HCT116 (cell line): ENCODE data around the gene RPS10. TPM values are rescaled to one million over a fixed set of nuclear protein-coding genes. Genes with fewer than 3 reads are reported as not detected.

ENCODE experiments used
- ATAC-seq: fragments of 200-7000 bp; cut with Tn5 transposase; 2 replicates; pipeline ENCODE4 v1.9.1; 2020; ENCODE audit warnings: mild to moderate bottlenecking, moderate library complexity
- BruUV-seq: library from RNA; stranded (reverse); fragments of 400-500 nt; replicated peaks from 2 replicates; lab custom pipeline; 2021; lab: Mats Ljungman, UMichigan
- CTCF ChIA-PET: fragments of 300-600 bp; sonication (Branson Sonifier 250); formaldehyde crosslinking; loops from one replicate; lab custom pipeline; 2021; ENCODE audit warnings: antibody characterized with exemption; lab: Charles Lee
- POLR2A ChIA-PET: fragments of 300-600, 350-600 bp; sonication (Branson Sonifier 250); formaldehyde crosslinking; loops from one replicate; lab custom pipeline; 2021; ENCODE audit warnings: antibody characterized with exemption; lab: Charles Lee
- RAD21 ChIA-PET, 2 experiments: fragments of 300-600 bp; sonication (Branson Sonifier 250); formaldehyde crosslinking; loops; one replicate each; lab custom pipeline; 2023; ENCODE audit warnings: low total read pairs in 2 of 2; ENCODE audit not compliant: uncharacterized antibody in 2 of 2, unreplicated experiment in 2 of 2, low non-redundant PET in 1 of 2; lab: Charles Lee
- DNase-seq: peaks from one replicate; pipeline ENCODE4 v3.0.0-alpha.2; 2010; ENCODE audit warnings: low read depth, low spot score
- H2AFZ ChIP-seq: fragments of 200-600 bp; shearing (Covaris generic), sonication (generic); 2 replicates; pipeline ENCODE4 v1.6.1; 2017; ENCODE audit warnings: low read depth, mixed run types, mixed read lengths, antibody characterized with exemption, low read length; ENCODE audit not compliant: poor library complexity, severe bottlenecking
- H3K27ac ChIP-seq: 2 replicates; pipeline ENCODE4 v1.5.1; 2012; ENCODE audit warnings: low read depth, low read length
- H3K27me3 ChIP-seq: fragments of 200-600 bp; sonication (generic); 2 replicates; pipeline ENCODE4 v1.6.1; 2016; ENCODE audit warnings: mixed run types, low read length, mixed read lengths; ENCODE audit not compliant: insufficient read depth
- H3K36me3 ChIP-seq, 2 experiments: fragments of 200-500 bp in 1 of 2; fragments of 200-600 bp in 1 of 2; sonication (Bioruptor generic) in 1 of 2; sonication (generic) in 1 of 2; 2 replicates each; pipeline versions ENCODE4 v1.5.1 to v1.6.1; 2014 to 2016; ENCODE audit warnings: low read length in 2 of 2, inconsistent platforms in 1 of 2, mixed read lengths in 1 of 2, mixed run types in 1 of 2; ENCODE audit not compliant: insufficient read depth in 2 of 2, control insufficient read depth in 1 of 2
- H3K4me1 ChIP-seq, 2 experiments: fragments of 200-600 bp in 1 of 2; sonication (generic) in 1 of 2; 2 replicates each; pipeline versions ENCODE4 v1.5.1 to v1.6.1; 2012 to 2017; ENCODE audit warnings: low read length in 2 of 2, inconsistent platforms in 1 of 2, mild to moderate bottlenecking in 1 of 2, mixed read lengths in 1 of 2, mixed run types in 1 of 2, moderate library complexity in 1 of 2; ENCODE audit not compliant: insufficient read depth in 2 of 2, control insufficient read depth in 1 of 2
- H3K4me2 ChIP-seq: fragments of 200-600 bp; sonication (generic); 2 replicates; pipeline ENCODE4 v1.6.1; 2017; ENCODE audit warnings: mixed run types, low read length, mixed read lengths
- H3K4me3 ChIP-seq, 2 experiments: fragments of 200-600 bp in 1 of 2; sonication (generic) in 1 of 2; replicated peaks in 1 of 2; 2 replicates each; pipeline ENCODE4 v1.5.1; 2011 to 2016; ENCODE audit warnings: low read length in 2 of 2, control low read depth in 1 of 2, low read depth in 1 of 2, mild to moderate bottlenecking in 1 of 2, mixed read lengths in 1 of 2, mixed run types in 1 of 2
- H3K79me2 ChIP-seq: fragments of 200-600 bp; sonication (generic); 2 replicates; pipeline ENCODE4 v1.6.1; 2017; ENCODE audit warnings: mild to moderate bottlenecking, mixed run types, low read length, moderate library complexity, mixed read lengths; ENCODE audit not compliant: insufficient read depth
- H3K9ac ChIP-seq: fragments of 200-600 bp; sonication (generic); 2 replicates; pipeline ENCODE4 v1.6.1; 2016; ENCODE audit warnings: low read length, mixed read lengths
- H3K9me2 ChIP-seq: fragments of 200-600 bp; sonication (generic), shearing (Covaris generic); 2 replicates; pipeline ENCODE4 v1.6.1; 2017; ENCODE audit warnings: mixed run types, mild to moderate bottlenecking, moderate library complexity; ENCODE audit not compliant: insufficient read depth
- H3K9me3 ChIP-seq, 2 experiments: fragments of 200-500 bp in 1 of 2; fragments of 200-600 bp in 1 of 2; sonication (Bioruptor generic) in 1 of 2; sonication (generic) in 1 of 2; 2 replicates each; pipeline ENCODE4 v1.6.1; 2014 to 2017; ENCODE audit warnings: low read length in 2 of 2, mixed read lengths in 2 of 2, inconsistent platforms in 1 of 2, low read depth in 1 of 2, mild to moderate bottlenecking in 1 of 2, mixed run types in 1 of 2, moderate library complexity in 1 of 2; ENCODE audit not compliant: control insufficient read depth in 1 of 2, insufficient read depth in 1 of 2
- H4K20me1 ChIP-seq: fragments of 200-600 bp; sonication (generic), shearing (Covaris generic); 2 replicates; pipeline ENCODE4 v1.6.1; 2017; ENCODE audit warnings: mixed run types, mild to moderate bottlenecking, moderate library complexity; ENCODE audit not compliant: insufficient read depth
- CBX3 ChIP-seq: IDR thresholded peaks from 2 replicates; pipeline ENCODE4 v1.6.1; 2012; ENCODE audit warnings: low read depth
- CEBPB ChIP-seq: IDR thresholded peaks from 2 replicates; pipeline ENCODE4 v1.6.1; 2012; ENCODE audit warnings: low read depth
- CTCF ChIP-seq, 3 experiments: fragments of 200-600 bp in 1 of 3; sonication (generic) in 1 of 3; IDR thresholded peaks in 2 of 3; conservative IDR thresholded peaks in 1 of 3; 2 replicates each; pipeline ENCODE4 v1.5.1; 2012 to 2017; ENCODE audit warnings: low read depth in 2 of 3, low read length in 2 of 3, antibody characterized with exemption in 1 of 3, borderline replicate concordance in 1 of 3, control low read depth in 1 of 3, mild to moderate bottlenecking in 1 of 3, mixed read lengths in 1 of 3, mixed run types in 1 of 3, moderate library complexity in 1 of 3; ENCODE audit not compliant: insufficient read depth in 1 of 3
- EGR1 ChIP-seq: IDR thresholded peaks from 2 replicates; pipeline ENCODE4 v1.6.1; 2012; ENCODE audit warnings: low read depth
- ELF1 ChIP-seq: IDR thresholded peaks from 2 replicates; pipeline ENCODE4 v1.6.1; 2012; ENCODE audit warnings: low read depth, borderline replicate concordance
- EZH2phosphoT487 ChIP-seq: fragments of 200-600 bp; IDR thresholded peaks from 2 replicates; pipeline ENCODE4 v1.6.1; 2018; ENCODE audit warnings: antibody characterized with exemption, borderline replicate concordance
- FOSL1 ChIP-seq: IDR thresholded peaks from 2 replicates; pipeline ENCODE4 v1.6.1; 2012; ENCODE audit warnings: low read depth
- JUND ChIP-seq: IDR thresholded peaks from 2 replicates; pipeline ENCODE4 v1.6.1; 2012
- MAX ChIP-seq: IDR thresholded peaks from 2 replicates; pipeline ENCODE4 v1.6.1; 2012
- POLR2A ChIP-seq: IDR thresholded peaks from 2 replicates; pipeline ENCODE4 v1.7.0; 2011; ENCODE audit warnings: borderline replicate concordance; ENCODE audit not compliant: insufficient read depth, insufficient read length; ENCODE audit errors: extremely low read depth
- POLR2AphosphoS5 ChIP-seq: IDR thresholded peaks from 2 replicates; pipeline ENCODE4 v1.6.1; 2011; ENCODE audit warnings: mild to moderate bottlenecking, low read depth, low read length, moderate library complexity
- SIN3A ChIP-seq: IDR thresholded peaks from 2 replicates; pipeline ENCODE4 v1.6.1; 2012; ENCODE audit warnings: low read depth
- SRF ChIP-seq: IDR thresholded peaks from 2 replicates; pipeline ENCODE4 v1.6.1; 2012; ENCODE audit warnings: low read depth
- YY1 ChIP-seq: IDR thresholded peaks from 2 replicates; pipeline ENCODE4 v1.6.1; 2011; ENCODE audit warnings: low read length, low read depth, moderate library complexity, mild to moderate bottlenecking; ENCODE audit not compliant: insufficient replicate concordance; ENCODE audit errors: extremely low read depth
- ZFX ChIP-seq: fragments of 450-650 bp; IDR thresholded peaks from 2 replicates; pipeline ENCODE4 v1.6.1; 2017
- ZNF274 ChIP-seq: fragments of 200-500 bp; sonication (Bioruptor generic); IDR thresholded peaks from 2 replicates; pipeline ENCODE4 v1.6.1; 2014; ENCODE audit warnings: mild to moderate bottlenecking, low read depth, low read length, inconsistent platforms
- intact Hi-C: fragments of 100-400 bp; cut with micrococcal nuclease; formaldehyde crosslinking; loops from 2 replicates; pipeline ENCODE4 v1.10.0; 2022
- total RNA-seq: library from RNA; stranded (reverse); gene quantifications from one replicate; pipeline ENCODE4 v1.2.1, GENCODE V29; 2021; ENCODE audit not compliant: unreplicated experiment

The RPS10 gene
- total RNA-seq, 1 experiment from 2014 or later, result 1,863 TPM

- peak within 1 kb of the TSS; percentile 34 to 56 for H3K4me3 ChIP-seq
- peak within 1 kb of the TSS; percentile 46 for H3K9ac ChIP-seq
- peak; percentile 60 for ATAC-seq
Observed at GRCh38 chr6:34465531-34466241, 39.8 kb upstream of the RPS10 start, which contains the start of gene PACSIN1. PACSIN1 (plus strand) TSS chr6:34466076; CDS start chr6:34526306, 60,230 bp downstream.

More at GRCh38 chr6:34465531-34466241, 39.8 kb upstream of the RPS10 start, which contains the start of gene PACSIN1:
- H3K4me2 ChIP-seq, result peak within 1 kb of the TSS; percentile 76
- POLR2A ChIA-PET, result interaction anchor here (0.6 to 0.7 kb wide), 2 partner anchors 11 to 732 kb away, joined by 3 to 4 read pairs; no protein-coding TSS in a partner anchor
- BruUV-seq, result no TSS peak
- H3K36me3 ChIP-seq, result no peaks in the 10 kb centered on the region
- DNase-seq, result no peak
- CTCF ChIA-PET, result interaction anchor here (1.3 kb wide), 1 partner anchor 674 kb away, joined by 3 read pairs; no protein-coding TSS in a partner anchor
- TF ChIP-seq JUND (no peak), CTCF (IDR thresholded peaks at IDR 0.05 in 2 of 3, conservative IDR thresholded peaks at IDR 0.05 in 1 of 3; ENCODE audit: borderline replicate concordance in 1 of 3, insufficient read depth in 1 of 3, low read depth in 2 of 3, low read length in 2 of 3) (no peak), SIN3A (no peak), YY1 (no peak), CBX3 (no peak), ZNF274 (no peak), MAX (no peak), SRF (no peak), FOSL1 (no peak), ZFX (no peak), CEBPB (no peak), POLR2A (no peak), EZH2phosphoT487 (no peak), POLR2AphosphoS5 (no peak), EGR1 (no peak), ELF1 (no peak)
- no peaks in the 10 kb centered on the region for H4K20me1 ChIP-seq
- no peaks in the 10 kb centered on the region for H3K79me2 ChIP-seq
- intact Hi-C loops, result no loop called here
- RAD21 ChIA-PET, result no interaction called here
- H3K9me2 ChIP-seq, result no peaks in the 10 kb centered on the region
- H3K4me1 ChIP-seq, result peaks cover 8 to 33% of the 10 kb centered on the region in 2 experiments
- H3K27ac ChIP-seq, result no peak within 1 kb of the TSS; the same call in 1 of the 2 replicates
- no peaks in the 10 kb centered on the region for H3K9me3 ChIP-seq
- H3K27me3 ChIP-seq, result no peaks in the 10 kb centered on the region
- no peak within 1 kb of the TSS for H2AFZ ChIP-seq
